ENCODE data around the gene VSTM2L. TPM values are rescaled to one million over a fixed set of nuclear protein-coding genes. Genes with fewer than 3 reads are reported as not detected.

Gene VSTM2L
- polyA plus RNA-seq, 1 of the 3 experiments (the other 2 are of a cell fraction), result 5.1 TPM

DNA sequence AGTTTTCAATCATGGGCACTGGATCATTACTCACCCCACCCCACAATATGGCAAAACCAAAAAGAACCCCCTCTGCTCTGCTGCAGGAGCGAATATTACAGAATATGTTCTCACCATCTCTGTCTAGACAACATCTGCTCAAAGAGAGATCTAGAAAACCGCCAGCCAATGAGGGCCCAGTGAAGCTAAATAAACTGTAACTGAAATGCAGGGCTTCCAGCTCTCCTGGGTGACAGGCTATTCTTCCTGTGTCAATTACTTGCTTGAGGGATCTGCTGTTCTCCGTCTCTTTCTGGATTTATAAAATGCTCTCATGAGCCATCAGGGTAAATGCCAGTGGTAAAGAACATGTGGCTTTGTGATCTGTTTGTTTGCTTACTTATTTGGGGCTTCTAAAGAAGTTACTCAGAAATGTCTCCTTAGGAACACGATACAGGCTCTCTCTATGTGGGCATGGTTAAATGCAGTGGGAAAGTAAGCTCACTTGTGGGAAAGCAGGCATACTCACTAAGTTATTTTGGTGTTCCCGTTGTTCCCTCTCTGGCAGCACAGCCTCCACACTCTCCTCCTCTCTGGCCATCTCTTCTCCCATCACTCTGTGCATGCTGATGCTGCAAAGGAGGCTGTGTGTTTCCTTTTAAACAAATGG is 85.5 kb downstream of the VSTM2L start:
- Histone ChIP-seq H2AFZ (ENCODE audit: low read depth) (no peak overlapping the region), H3K36me3 (replicated peaks in 1 of 2; ENCODE audit: control insufficient read depth in 1 of 2, insufficient read depth in 2 of 2, low read length in 1 of 2) (peaks cover 8 to 20% of the 10 kb centered on the region in 2 experiments), H3K9me2 (no peaks in the 10 kb centered on the region), H3K9me3 (no peaks in the 10 kb centered on the region), H3K79me2 (ENCODE audit: insufficient read depth) (no peaks in the 10 kb centered on the region), H3K9ac (no peak overlapping the region), H3K27me3 (ENCODE audit: insufficient read depth) (no peaks in the 10 kb centered on the region), H3K4me3 (ENCODE audit: low read depth in 2 of 2, low read length in 1 of 2) (no peak overlapping the region; a peak in 1 of 4 replicates), H4K20me1 (ENCODE audit: insufficient read depth) (no peaks in the 10 kb centered on the region), H3K4me2 (no peak overlapping the region), H3K4me1 (ENCODE audit: control insufficient read depth in 1 of 2, insufficient read depth in 2 of 2, low read depth in 1 of 2, low read length in 1 of 2) (peaks cover 4 to 89% of the 10 kb centered on the region in 2 experiments; a peak in 3 of 4 replicates), H3F3A (replicated peaks; ENCODE audit: insufficient read depth) (no peaks in the 10 kb centered on the region), H3K27ac (ENCODE audit: low read depth in 2 of 2, low read length in 1 of 2) (peak overlapping the region; percentile 24 to 99; a peak in 3 of 4 replicates)
- DNase-seq, result no peak
- ChIA-PET CTCF (interaction anchor here (0.6 to 5.3 kb wide), 12 partner anchors 10 to 425 kb away, joined by 3 to 30 read pairs (median 4); partner anchors contain the start of gene VSTM2L), POLR2A (interaction anchor here (2.5 kb wide), 1 partner anchor 74 kb away, joined by 12 read pairs; no protein-coding TSS in a partner anchor)
- TF ChIP-seq FOXJ3 (CRISPR knock-in tag; IDR thresholded peaks at IDR 0.05) (no peak), MEF2A (IDR thresholded peaks at IDR 0.05; ENCODE audit: borderline replicate concordance, low read depth) (no peak), NRF1 (IDR thresholded peaks at IDR 0.05; ENCODE audit: low read depth, low read length) (no peak), SIN3A (IDR thresholded peaks at IDR 0.05; ENCODE audit: borderline replicate concordance, low read depth, low read length) (no peak), EP300 (IDR thresholded peaks at IDR 0.05; ENCODE audit: borderline replicate concordance in 1 of 2, low read depth in 1 of 2, low read length in 1 of 2) (no peak), RXRA (IDR thresholded peaks at IDR 0.05; ENCODE audit: borderline replicate concordance, low read depth) (no peak), RCOR1 (IDR thresholded peaks at IDR 0.05; ENCODE audit: low read length) (no peak)
- WGBS (ENCODE audit: low lambda C conversion rate), result 87% methylated on average over 5 of the region's 5 CpGs

DNA sequence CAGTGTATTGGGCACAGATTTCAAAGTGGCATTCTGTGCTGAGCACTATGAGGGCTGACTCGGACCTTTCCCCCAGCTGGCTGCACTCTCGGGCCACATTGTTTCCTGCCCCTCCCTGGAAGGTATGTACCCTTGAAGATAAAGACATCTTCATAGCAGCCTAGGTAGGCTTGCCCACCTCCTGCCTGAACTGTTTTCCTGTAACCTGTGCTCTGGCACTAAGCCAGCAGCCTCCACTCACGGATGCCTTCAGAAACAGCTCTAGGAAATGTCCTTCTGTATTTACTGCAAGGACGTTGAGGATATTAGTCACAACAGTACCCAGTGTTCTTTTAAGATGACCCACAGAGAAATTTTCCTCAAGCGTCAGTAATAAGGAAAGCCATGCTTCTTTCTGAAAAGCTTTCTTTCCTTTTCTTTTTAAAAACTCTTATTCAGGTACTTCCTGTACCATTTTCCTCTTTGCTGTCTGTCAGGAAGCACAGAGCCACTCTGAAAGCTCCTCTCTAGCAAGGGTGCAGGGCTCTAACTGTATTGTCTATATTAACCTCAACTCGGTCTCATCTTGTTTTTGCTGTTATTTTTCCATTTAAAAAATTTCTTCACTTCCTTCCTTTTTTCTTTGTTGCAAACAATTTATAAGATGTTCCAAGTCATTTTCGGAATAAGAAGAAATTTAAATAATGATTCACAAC is 86.8 kb downstream of the VSTM2L start:
- H3K36me3 ChIP-seq (replicated peaks in 1 of 2; ENCODE audit: control insufficient read depth in 1 of 2, insufficient read depth in 2 of 2, low read length in 1 of 2), result peaks cover 14 to 24% of the 10 kb centered on the region in 2 experiments
- ChIA-PET POLR2A (no interaction called here), CTCF (interaction anchor here (1.0 to 5.3 kb wide), 5 partner anchors 74 to 426 kb away, joined by 3 to 30 read pairs (median 14); partner anchors contain the start of gene VSTM2L)
- H3K9me3 ChIP-seq, result no peaks in the 10 kb centered on the region
- H3K9me2 ChIP-seq, result no peaks in the 10 kb centered on the region
- no peaks in the 10 kb centered on the region for H3K79me2 ChIP-seq (ENCODE audit: insufficient read depth)
- H3K4me2 ChIP-seq, result no peak overlapping the region
- no peaks in the 10 kb centered on the region for H4K20me1 ChIP-seq (ENCODE audit: insufficient read depth)
- H3K9ac ChIP-seq, result no peak overlapping the region
- H3K27ac ChIP-seq (ENCODE audit: low read depth in 2 of 2, low read length in 1 of 2), result peak overlapping the region in 1 of 2 experiments; percentile 99; a peak in 2 of 4 replicates
- H3F3A ChIP-seq (replicated peaks; ENCODE audit: insufficient read depth), result no peaks in the 10 kb centered on the region
- TF ChIP-seq GABPA (IDR thresholded peaks at IDR 0.05; ENCODE audit: low read depth) (no peak), RAD21 (IDR thresholded peaks at IDR 0.05; ENCODE audit: low read length) (no peak), RXRA (IDR thresholded peaks at IDR 0.05; ENCODE audit: borderline replicate concordance, low read depth) (no peak), SIN3A (IDR thresholded peaks at IDR 0.05; ENCODE audit: borderline replicate concordance, low read depth, low read length) (no peak), NRF1 (IDR thresholded peaks at IDR 0.05; ENCODE audit: low read depth, low read length) (no peak), JUND (IDR thresholded peaks at IDR 0.05) (no peak), TAF1 (IDR thresholded peaks at IDR 0.05; ENCODE audit: borderline replicate concordance, low read depth, low read length) (no peak), NFIC (IDR thresholded peaks at IDR 0.05; ENCODE audit: borderline replicate concordance) (no peak), RCOR1 (IDR thresholded peaks at IDR 0.05; ENCODE audit: low read length) (no peak), EZH2phosphoT487 (IDR thresholded peaks at IDR 0.05; ENCODE audit: borderline replicate concordance, low read depth) (no peak), POLR2AphosphoS5 (IDR thresholded peaks at IDR 0.05; ENCODE audit: low read depth, low read length) (no peak), GATA2 (CRISPR knock-in tag; IDR thresholded peaks at IDR 0.05) (no peak), CHD2 (IDR thresholded peaks at IDR 0.05; ENCODE audit: low read length, partially characterized antibody) (no peak), RFX5 (IDR thresholded peaks at IDR 0.05; ENCODE audit: low read length) (no peak)
- TF ChIP-seq, protein P1, sequence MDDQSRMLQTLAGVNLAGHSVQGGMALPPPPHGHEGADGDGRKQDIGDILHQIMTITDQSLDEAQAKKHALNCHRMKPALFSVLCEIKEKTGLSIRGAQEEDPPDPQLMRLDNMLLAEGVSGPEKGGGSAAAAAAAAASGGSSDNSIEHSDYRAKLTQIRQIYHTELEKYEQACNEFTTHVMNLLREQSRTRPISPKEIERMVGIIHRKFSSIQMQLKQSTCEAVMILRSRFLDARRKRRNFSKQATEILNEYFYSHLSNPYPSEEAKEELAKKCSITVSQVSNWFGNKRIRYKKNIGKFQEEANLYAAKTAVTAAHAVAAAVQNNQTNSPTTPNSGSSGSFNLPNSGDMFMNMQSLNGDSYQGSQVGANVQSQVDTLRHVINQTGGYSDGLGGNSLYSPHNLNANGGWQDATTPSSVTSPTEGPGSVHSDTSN (IDR thresholded peaks at IDR 0.05), result no peak
- TF ChIP-seq, protein P2, sequence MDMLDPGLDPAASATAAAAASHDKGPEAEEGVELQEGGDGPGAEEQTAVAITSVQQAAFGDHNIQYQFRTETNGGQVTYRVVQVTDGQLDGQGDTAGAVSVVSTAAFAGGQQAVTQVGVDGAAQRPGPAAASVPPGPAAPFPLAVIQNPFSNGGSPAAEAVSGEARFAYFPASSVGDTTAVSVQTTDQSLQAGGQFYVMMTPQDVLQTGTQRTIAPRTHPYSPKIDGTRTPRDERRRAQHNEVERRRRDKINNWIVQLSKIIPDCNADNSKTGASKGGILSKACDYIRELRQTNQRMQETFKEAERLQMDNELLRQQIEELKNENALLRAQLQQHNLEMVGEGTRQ (IDR thresholded peaks at IDR 0.05; ENCODE audit: borderline replicate concordance, low read depth, low read length), result no peak
- TF ChIP-seq, protein P3, sequence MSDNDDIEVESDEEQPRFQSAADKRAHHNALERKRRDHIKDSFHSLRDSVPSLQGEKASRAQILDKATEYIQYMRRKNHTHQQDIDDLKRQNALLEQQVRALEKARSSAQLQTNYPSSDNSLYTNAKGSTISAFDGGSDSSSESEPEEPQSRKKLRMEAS (IDR thresholded peaks at IDR 0.05; ENCODE audit: low read depth), result no peak
- H2AFZ ChIP-seq (ENCODE audit: low read depth), result no peak overlapping the region
- H3K27me3 ChIP-seq (ENCODE audit: insufficient read depth), result no peaks in the 10 kb centered on the region
- peaks cover 4 to 77% of the 10 kb centered on the region in 2 experiments; a peak in 3 of 4 replicates for H3K4me1 ChIP-seq (ENCODE audit: control insufficient read depth in 1 of 2, insufficient read depth in 2 of 2, low read depth in 1 of 2, low read length in 1 of 2)
- WGBS (ENCODE audit: low lambda C conversion rate), result 77% methylated on average over 5 of the region's 7 CpGs
- no peak overlapping the region for H3K4me3 ChIP-seq (ENCODE audit: low read depth in 2 of 2, low read length in 1 of 2)
- no peak for DNase-seq

All from SK-N-SH (cell line).